Measurements from ENCODE around the gene C1orf21.

C1orf21 gene

GRCh38 chr1:184422490-184423233 lies 35.8 kb downstream of the C1orf21 start:
- Histone ChIP-seq H3K27me3 (ENCODE audit: control insufficient read depth in 1 of 2, insufficient read depth in 2 of 2, low read length in 2 of 2) (no peaks in the 10 kb centered on the region), H3K4me3 (ENCODE audit: low read depth in 1 of 2, low read length in 2 of 2) (no peak overlapping the region), H3K27ac (ENCODE audit: low read depth, low read length) (no peak overlapping the region), H3K9me3 (ENCODE audit: control insufficient read depth in 1 of 2, low read length in 2 of 2) (no peaks in the 10 kb centered on the region), H3K9ac (ENCODE audit: low read depth in 1 of 2, low read length in 2 of 2) (no peak overlapping the region), H3K4me1 (ENCODE audit: control insufficient read depth in 1 of 2, insufficient read depth in 2 of 2, low read length in 2 of 2) (peaks cover 33 to 52% of the 10 kb centered on the region in 2 donors), H3K36me3 (ENCODE audit: control insufficient read depth in 1 of 2, insufficient read depth in 2 of 2, low read length in 2 of 2) (no peaks in the 10 kb centered on the region)

GRCh38 chr1:184423649-184424048 lies 36.8 kb downstream of the C1orf21 start:
- Histone ChIP-seq H3K4me3 (ENCODE audit: low read depth in 1 of 2, low read length in 2 of 2) (no peak overlapping the region), H3K36me3 (ENCODE audit: control insufficient read depth in 1 of 2, insufficient read depth in 2 of 2, low read length in 2 of 2) (no peaks in the 10 kb centered on the region), H3K27ac (ENCODE audit: low read depth, low read length) (no peak overlapping the region), H3K9ac (ENCODE audit: low read depth in 1 of 2, low read length in 2 of 2) (no peak overlapping the region), H3K27me3 (ENCODE audit: control insufficient read depth in 1 of 2, insufficient read depth in 2 of 2, low read length in 2 of 2) (no peaks in the 10 kb centered on the region), H3K9me3 (ENCODE audit: control insufficient read depth in 1 of 2, low read length in 2 of 2) (no peaks in the 10 kb centered on the region), H3K4me1 (ENCODE audit: control insufficient read depth in 1 of 2, insufficient read depth in 2 of 2, low read length in 2 of 2) (peaks cover 33 to 52% of the 10 kb centered on the region in 2 donors)

- H3K4me1 ChIP-seq (ENCODE audit: control insufficient read depth in 1 of 2, insufficient read depth in 2 of 2, low read length in 2 of 2) = peaks cover 33 to 52% of the 10 kb centered on the region in 2 donors
These were observed 37.3 kb downstream of the C1orf21 start for GRCh38 chr1:184424157-184424556.

GRCh38 chr1:184424945-184425344 lies 38.1 kb downstream of the C1orf21 start:
- Histone ChIP-seq H3K9ac (ENCODE audit: low read depth in 1 of 2, low read length in 2 of 2) (no peak overlapping the region), H3K4me3 (ENCODE audit: low read depth in 1 of 2, low read length in 2 of 2) (no peak overlapping the region), H3K27ac (ENCODE audit: low read depth, low read length) (no peak overlapping the region), H3K27me3 (ENCODE audit: control insufficient read depth in 1 of 2, insufficient read depth in 2 of 2, low read length in 2 of 2) (no peaks in the 10 kb centered on the region), H3K36me3 (ENCODE audit: control insufficient read depth in 1 of 2, insufficient read depth in 2 of 2, low read length in 2 of 2) (no peaks in the 10 kb centered on the region), H3K9me3 (ENCODE audit: control insufficient read depth in 1 of 2, low read length in 2 of 2) (no peaks in the 10 kb centered on the region), H3K4me1 (ENCODE audit: control insufficient read depth in 1 of 2, insufficient read depth in 2 of 2, low read length in 2 of 2) (peaks cover 33 to 52% of the 10 kb centered on the region in 2 donors)

More at GRCh38 chr1:184424157-184424556, 37.3 kb downstream of the C1orf21 start:
- H3K27me3 ChIP-seq (ENCODE audit: control insufficient read depth in 1 of 2, insufficient read depth in 2 of 2, low read length in 2 of 2) = no peaks in the 10 kb centered on the region
- H3K9me3 ChIP-seq (ENCODE audit: control insufficient read depth in 1 of 2, low read length in 2 of 2) = no peaks in the 10 kb centered on the region
- no peak overlapping the region for H3K4me3 ChIP-seq (ENCODE audit: low read depth in 1 of 2, low read length in 2 of 2)
- no peak overlapping the region for H3K27ac ChIP-seq (ENCODE audit: low read depth, low read length)
- no peak overlapping the region for H3K9ac ChIP-seq (ENCODE audit: low read depth in 1 of 2, low read length in 2 of 2)
- no peaks in the 10 kb centered on the region for H3K36me3 ChIP-seq (ENCODE audit: control insufficient read depth in 1 of 2, insufficient read depth in 2 of 2, low read length in 2 of 2)

- peaks cover 33 to 52% of the 10 kb centered on the region in 2 donors for H3K4me1 ChIP-seq (ENCODE audit: control insufficient read depth in 1 of 2, insufficient read depth in 2 of 2, low read length in 2 of 2)
- no peak overlapping the region for H3K4me3 ChIP-seq (ENCODE audit: low read depth in 1 of 2, low read length in 2 of 2)
- H3K27me3 ChIP-seq (ENCODE audit: control insufficient read depth in 1 of 2, insufficient read depth in 2 of 2, low read length in 2 of 2) = no peaks in the 10 kb centered on the region
- no peak overlapping the region for H3K27ac ChIP-seq (ENCODE audit: low read depth, low read length)
- no peaks in the 10 kb centered on the region for H3K9me3 ChIP-seq (ENCODE audit: control insufficient read depth in 1 of 2, low read length in 2 of 2)
- no peaks in the 10 kb centered on the region for H3K36me3 ChIP-seq (ENCODE audit: control insufficient read depth in 1 of 2, insufficient read depth in 2 of 2, low read length in 2 of 2)
- no peak overlapping the region for H3K9ac ChIP-seq (ENCODE audit: low read depth in 1 of 2, low read length in 2 of 2)
These were observed 38.8 kb downstream of the C1orf21 start for GRCh38 chr1:184425449-184426277.

GRCh38 chr1:184426278-184426674 lies 39.4 kb downstream of the C1orf21 start:
- Histone ChIP-seq H3K27me3 (ENCODE audit: control insufficient read depth in 1 of 2, insufficient read depth in 2 of 2, low read length in 2 of 2) (no peaks in the 10 kb centered on the region), H3K4me1 (ENCODE audit: control insufficient read depth in 1 of 2, insufficient read depth in 2 of 2, low read length in 2 of 2) (peaks cover 33 to 52% of the 10 kb centered on the region in 2 donors), H3K9ac (ENCODE audit: low read depth in 1 of 2, low read length in 2 of 2) (no peak overlapping the region), H3K36me3 (ENCODE audit: control insufficient read depth in 1 of 2, insufficient read depth in 2 of 2, low read length in 2 of 2) (no peaks in the 10 kb centered on the region), H3K4me3 (ENCODE audit: low read depth in 1 of 2, low read length in 2 of 2) (no peak overlapping the region), H3K9me3 (ENCODE audit: control insufficient read depth in 1 of 2, low read length in 2 of 2) (no peaks in the 10 kb centered on the region), H3K27ac (ENCODE audit: low read depth, low read length) (no peak overlapping the region)

- no peaks in the 10 kb centered on the region for H3K9me3 ChIP-seq (ENCODE audit: control insufficient read depth in 1 of 2, low read length in 2 of 2)
- H3K27me3 ChIP-seq (ENCODE audit: control insufficient read depth in 1 of 2, insufficient read depth in 2 of 2, low read length in 2 of 2) = no peaks in the 10 kb centered on the region
- H3K4me1 ChIP-seq (ENCODE audit: control insufficient read depth in 1 of 2, insufficient read depth in 2 of 2, low read length in 2 of 2) = peaks cover 27 to 41% of the 10 kb centered on the region in 2 donors
- no peak overlapping the region for H3K4me3 ChIP-seq (ENCODE audit: low read depth in 1 of 2, low read length in 2 of 2)
- no peak overlapping the region for H3K27ac ChIP-seq (ENCODE audit: low read depth, low read length)
- H3K36me3 ChIP-seq (ENCODE audit: control insufficient read depth in 1 of 2, insufficient read depth in 2 of 2, low read length in 2 of 2) = no peaks in the 10 kb centered on the region
- H3K9ac ChIP-seq (ENCODE audit: low read depth in 1 of 2, low read length in 2 of 2) = no peak overlapping the region
These were observed 40.9 kb downstream of the C1orf21 start for GRCh38 chr1:184427722-184428121.

GRCh38 chr1:184428604-184429003 lies 41.8 kb downstream of the C1orf21 start:
- H3K4me1 ChIP-seq (ENCODE audit: control insufficient read depth in 1 of 2, insufficient read depth in 2 of 2, low read length in 2 of 2) = peaks cover 21 to 32% of the 10 kb centered on the region in 2 donors
- no peaks in the 10 kb centered on the region for H3K27me3 ChIP-seq (ENCODE audit: control insufficient read depth in 1 of 2, insufficient read depth in 2 of 2, low read length in 2 of 2)
- H3K9ac ChIP-seq (ENCODE audit: low read depth in 1 of 2, low read length in 2 of 2) = no peak overlapping the region
- no peak overlapping the region for H3K27ac ChIP-seq (ENCODE audit: low read depth, low read length)
- H3K9me3 ChIP-seq (ENCODE audit: control insufficient read depth in 1 of 2, low read length in 2 of 2) = no peaks in the 10 kb centered on the region
- H3K36me3 ChIP-seq (ENCODE audit: control insufficient read depth in 1 of 2, insufficient read depth in 2 of 2, low read length in 2 of 2) = no peaks in the 10 kb centered on the region
- H3K4me3 ChIP-seq (ENCODE audit: low read depth in 1 of 2, low read length in 2 of 2) = no peak overlapping the region

- H3K27me3 ChIP-seq (ENCODE audit: control insufficient read depth in 1 of 2, insufficient read depth in 2 of 2, low read length in 2 of 2) = no peaks in the 10 kb centered on the region
- peaks cover 18 to 24% of the 10 kb centered on the region in 2 donors for H3K4me1 ChIP-seq (ENCODE audit: control insufficient read depth in 1 of 2, insufficient read depth in 2 of 2, low read length in 2 of 2)
These were observed 42.5 kb downstream of the C1orf21 start for GRCh38 chr1:184429335-184429734.

GRCh38 chr1:184433956-184434502 lies 47.2 kb downstream of the C1orf21 start:
- peaks cover 17 to 20% of the 10 kb centered on the region in 2 donors for H3K4me1 ChIP-seq (ENCODE audit: control insufficient read depth in 1 of 2, insufficient read depth in 2 of 2, low read length in 2 of 2)
- H3K9ac ChIP-seq (ENCODE audit: low read depth in 1 of 2, low read length in 2 of 2) = no peak overlapping the region
- H3K27ac ChIP-seq (ENCODE audit: low read depth, low read length) = no peak overlapping the region
- no peaks in the 10 kb centered on the region for H3K36me3 ChIP-seq (ENCODE audit: control insufficient read depth in 1 of 2, insufficient read depth in 2 of 2, low read length in 2 of 2)
- no peaks in the 10 kb centered on the region for H3K9me3 ChIP-seq (ENCODE audit: control insufficient read depth in 1 of 2, low read length in 2 of 2)
- H3K27me3 ChIP-seq (ENCODE audit: control insufficient read depth in 1 of 2, insufficient read depth in 2 of 2, low read length in 2 of 2) = no peaks in the 10 kb centered on the region
- H3K4me3 ChIP-seq (ENCODE audit: low read depth in 1 of 2, low read length in 2 of 2) = no peak overlapping the region

More at GRCh38 chr1:184429335-184429734, 42.5 kb downstream of the C1orf21 start:
- H3K36me3 ChIP-seq (ENCODE audit: control insufficient read depth in 1 of 2, insufficient read depth in 2 of 2, low read length in 2 of 2) = no peaks in the 10 kb centered on the region
- H3K9ac ChIP-seq (ENCODE audit: low read depth in 1 of 2, low read length in 2 of 2) = no peak overlapping the region
- H3K4me3 ChIP-seq (ENCODE audit: low read depth in 1 of 2, low read length in 2 of 2) = no peak overlapping the region
- H3K27ac ChIP-seq (ENCODE audit: low read depth, low read length) = no peak overlapping the region
- H3K9me3 ChIP-seq (ENCODE audit: control insufficient read depth in 1 of 2, low read length in 2 of 2) = no peaks in the 10 kb centered on the region
